AG04449 (cell line): ENCODE data around the gene GNAI2.
A peak's percentile ranks its signal among the peaks of the same experiment; 100 is the strongest.

ENCODE experiments used
- CTCF ChIA-PET: fragments of 350-600 bp; formaldehyde crosslinking; extraction: SDS; loops from one replicate; lab custom pipeline; 2021; ENCODE audit warnings: antibody characterized with exemption; lab: Yijun Ruan, JAX
- POLR2A ChIA-PET: fragments of 400-600, 350-600 bp; formaldehyde crosslinking; extraction: SDS; loops from one replicate; lab custom pipeline; 2020; ENCODE audit warnings: antibody characterized with exemption, inconsistent platforms; lab: Yijun Ruan, JAX
- DNase-seq: peaks from one replicate; pipeline ENCODE4 v3.0.0-alpha.2; 2010; ENCODE audit warnings: low read depth, low spot score
- H3K4me3 ChIP-seq: 2 replicates; pipeline ENCODE4 v1.5.1; 2011; ENCODE audit warnings: low read depth, mild to moderate bottlenecking, control low read depth, low read length
- TF ChIP-seq, protein P1 (sequence below): IDR thresholded peaks from one replicate; pipeline ENCODE4 v1.5.1; 2011; ENCODE audit warnings: mild to moderate bottlenecking, moderate library complexity, low read length, control low read depth, inconsistent platforms; ENCODE audit not compliant: insufficient read depth; ENCODE audit errors: missing control alignments

GNAI2 gene

GRCh38 chr3:50231581-50231980, 4.4 kb upstream of the GNAI2 start:
- no peak for DNase-seq
- TF ChIP-seq, protein P1, sequence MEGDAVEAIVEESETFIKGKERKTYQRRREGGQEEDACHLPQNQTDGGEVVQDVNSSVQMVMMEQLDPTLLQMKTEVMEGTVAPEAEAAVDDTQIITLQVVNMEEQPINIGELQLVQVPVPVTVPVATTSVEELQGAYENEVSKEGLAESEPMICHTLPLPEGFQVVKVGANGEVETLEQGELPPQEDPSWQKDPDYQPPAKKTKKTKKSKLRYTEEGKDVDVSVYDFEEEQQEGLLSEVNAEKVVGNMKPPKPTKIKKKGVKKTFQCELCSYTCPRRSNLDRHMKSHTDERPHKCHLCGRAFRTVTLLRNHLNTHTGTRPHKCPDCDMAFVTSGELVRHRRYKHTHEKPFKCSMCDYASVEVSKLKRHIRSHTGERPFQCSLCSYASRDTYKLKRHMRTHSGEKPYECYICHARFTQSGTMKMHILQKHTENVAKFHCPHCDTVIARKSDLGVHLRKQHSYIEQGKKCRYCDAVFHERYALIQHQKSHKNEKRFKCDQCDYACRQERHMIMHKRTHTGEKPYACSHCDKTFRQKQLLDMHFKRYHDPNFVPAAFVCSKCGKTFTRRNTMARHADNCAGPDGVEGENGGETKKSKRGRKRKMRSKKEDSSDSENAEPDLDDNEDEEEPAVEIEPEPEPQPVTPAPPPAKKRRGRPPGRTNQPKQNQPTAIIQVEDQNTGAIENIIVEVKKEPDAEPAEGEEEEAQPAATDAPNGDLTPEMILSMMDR, result no peak
- ChIA-PET CTCF (interaction anchor here (1.3 to 47.4 kb wide), 4 partner anchors 13 to 43 kb away, joined by 5 to 1609 read pairs (median 697); partner anchors contain the start of genes GNAT1, LSMEM2, SEMA3B and SLC38A3), POLR2A (interaction anchor here (0.7 kb wide), 1 partner anchor 16 kb away, joined by 3 read pairs; no protein-coding TSS in a partner anchor)
- no peak overlapping the region for H3K4me3 ChIP-seq

- TF ChIP-seq, protein P1, result no peak
- ChIA-PET CTCF (interaction anchor here (47.4 kb wide), 1 partner anchor 33 kb away, joined by 1609 read pairs; the partner anchor contains the start of genes LSMEM2 and SEMA3B), POLR2A (no interaction called here)
- no peak overlapping the region for H3K4me3 ChIP-seq
- no peak for DNase-seq
These were observed 3.7 kb upstream of the GNAI2 start for GRCh38 chr3:50232303-50232702.

DNA sequence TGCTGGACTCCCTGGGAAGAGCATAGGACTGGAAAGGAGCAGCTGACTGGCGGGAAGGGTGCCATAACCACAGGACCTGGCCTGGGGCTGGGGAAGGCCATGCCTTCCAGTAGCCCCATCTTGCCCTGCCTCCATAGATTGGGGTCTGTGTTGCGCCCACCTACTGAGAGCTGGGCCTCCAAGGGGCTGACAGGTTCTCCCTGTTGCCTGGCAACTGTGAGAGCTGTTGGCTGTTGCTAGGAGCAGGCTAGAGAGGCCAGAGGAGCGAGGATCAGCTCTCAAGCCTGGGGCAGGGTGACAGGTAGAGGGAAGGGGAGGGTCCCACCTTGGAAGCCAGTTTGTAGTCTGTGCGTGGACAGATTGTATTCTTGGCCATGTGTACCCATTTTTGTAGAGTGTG, 2.8 kb upstream of the GNAI2 start:
- no peak for DNase-seq
- POLR2A ChIA-PET, result no interaction called here
- CTCF ChIA-PET, result interaction anchor here (0.8 to 47.4 kb wide), 7 partner anchors 8 to 41 kb away, joined by 3 to 1609 read pairs (median 5); partner anchors contain the start of genes LSMEM2 and SEMA3B
- H3K4me3 ChIP-seq, result no peak overlapping the region
- TF ChIP-seq, protein P1, result no peak

- peak overlapping the region; percentile 83 for H3K4me3 ChIP-seq
- TF ChIP-seq, protein P1, result no peak
- CTCF ChIA-PET, result interaction anchor here (4.5 to 47.4 kb wide), 2 partner anchors 9 to 29 kb away, joined by 32 to 1609 read pairs; partner anchors contain the start of genes LSMEM2 and SEMA3B
- POLR2A ChIA-PET, result interaction anchor here (1.3 to 1.9 kb wide), 5 partner anchors 11 to 31 kb away, joined by 6 to 25 read pairs (median 10); no protein-coding TSS in a partner anchor
- DNase-seq, result no peak
These were observed 604 bp downstream of the GNAI2 start for GRCh38 chr3:50236484-50237132.

DNA sequence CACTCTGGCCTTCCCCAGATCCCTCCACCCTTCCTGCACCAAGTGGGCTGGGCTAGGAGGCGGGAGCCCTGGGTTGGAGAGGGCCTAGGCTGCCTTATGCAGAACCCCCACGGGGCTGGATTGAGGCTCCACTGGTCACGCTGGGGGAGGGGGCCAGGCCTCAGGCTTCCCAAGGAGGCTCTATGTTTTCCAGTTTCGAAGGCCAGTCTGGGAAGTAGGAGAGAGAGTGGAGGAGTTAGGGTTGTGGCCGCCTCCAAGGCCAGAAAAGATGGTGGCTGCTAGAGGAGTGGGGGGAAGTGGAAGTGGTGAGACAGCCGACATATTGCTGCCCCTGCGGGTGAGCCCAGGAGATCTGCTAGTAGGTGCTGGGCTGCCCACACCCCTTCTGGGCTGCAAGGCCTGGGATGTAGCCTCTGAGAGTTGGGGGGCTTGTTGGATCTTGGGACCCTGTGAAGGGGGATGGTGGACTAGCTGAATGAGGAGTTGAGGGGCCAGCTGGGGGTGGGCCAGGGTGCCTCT, 1.2 kb downstream of the GNAI2 start:
- TF ChIP-seq, protein P1, result no peak
- no peak for DNase-seq
- H3K4me3 ChIP-seq, result peak overlapping the region; percentile 83
- POLR2A ChIA-PET, result interaction anchor here (1.1 to 1.9 kb wide), 4 partner anchors 10 to 27 kb away, joined by 3 to 25 read pairs (median 6); no protein-coding TSS in a partner anchor
- CTCF ChIA-PET, result interaction anchor here (2.4 to 47.4 kb wide), 3 partner anchors 9 to 42 kb away, joined by 7 to 1609 read pairs (median 32); partner anchors contain the start of genes LSMEM2 and SEMA3B
